ACHN (cell line): ENCODE measurements around the gene SGSH.
"Not testable (repeated sequence)": the region's sequence is repeated elsewhere in the genome, so short reads cannot be mapped to it uniquely, and the experiment has no call there.

Experiments
- DNase-seq: peaks from one replicate; pipeline ENCODE4 v3.0.0-alpha.2; 2015
- in situ Hi-C: cut with HindIII; loops from 2 replicates; pipeline ENCODE4 v1.10.0; 2017; ENCODE audit warnings: low sequenced_read_pairs, low pct_ligation_motif_present, low pct_unique_long_range_greater_than_20kb

Gene SGSH

DNA sequence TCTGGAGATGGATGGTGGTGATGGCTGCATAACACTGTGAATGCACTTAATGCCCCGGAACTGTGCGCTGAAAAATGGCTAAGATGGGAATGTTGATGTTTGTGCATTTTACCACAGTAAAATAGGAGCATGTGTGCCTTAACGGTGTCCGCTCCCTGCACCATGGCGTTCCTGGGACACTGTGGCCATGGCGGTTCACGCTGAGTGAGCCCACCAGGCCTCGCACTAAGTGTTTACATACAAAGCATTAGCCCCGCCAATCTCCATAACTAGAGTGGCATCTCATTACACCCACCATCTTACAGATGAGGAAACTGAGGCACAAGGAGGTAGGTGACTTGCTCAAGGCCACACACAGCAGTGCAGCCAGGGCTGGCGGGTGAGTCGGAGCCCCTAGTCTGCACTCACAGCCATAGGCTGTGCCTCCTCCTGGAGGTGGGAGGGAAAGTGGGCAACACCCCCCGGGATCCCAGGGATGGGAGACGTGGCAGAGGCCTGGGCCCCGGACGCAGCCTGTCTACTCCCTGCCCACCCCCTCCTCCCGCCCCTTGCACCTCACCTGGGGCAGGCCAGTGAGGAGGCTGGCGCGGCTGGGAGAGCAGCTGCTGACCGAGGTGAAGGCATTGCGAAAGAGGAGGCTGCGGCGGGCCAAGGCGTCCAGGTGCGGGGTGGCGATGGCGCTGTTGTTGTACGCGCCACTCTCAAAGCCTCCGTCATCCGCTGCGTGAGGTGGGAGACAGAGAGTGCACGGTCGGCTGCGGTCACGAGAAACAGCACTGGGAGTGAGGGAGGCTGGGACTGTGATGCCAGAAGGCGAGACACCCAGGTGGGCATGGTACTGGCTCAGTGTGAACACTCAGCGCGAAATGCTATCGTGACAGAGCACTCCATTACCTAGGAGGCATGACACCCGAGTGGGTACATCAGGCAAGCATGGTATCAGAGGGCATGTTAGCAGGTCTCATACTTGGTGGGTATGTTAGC is 3.4 kb downstream of the SGSH start:
- DNase-seq, result no peak
- in situ Hi-C loops, result no loop called here

DNA sequence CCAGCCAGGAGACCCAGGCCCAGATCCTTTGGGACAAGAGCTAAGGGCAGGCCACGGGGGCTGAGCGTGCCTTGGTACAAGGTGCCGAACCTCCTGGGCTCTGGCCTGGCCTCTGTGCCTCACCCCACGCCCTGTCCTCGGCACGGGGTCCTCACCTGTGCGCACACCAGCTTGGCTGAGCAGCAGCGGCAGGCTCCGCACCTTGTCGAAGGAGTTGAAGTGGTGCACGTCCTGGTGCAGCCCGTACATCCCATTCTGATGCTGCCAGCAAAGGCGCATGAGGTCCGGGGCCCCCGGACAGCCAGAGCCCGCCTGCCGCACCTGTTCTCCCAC is 5.3 kb downstream of the SGSH start:
- in situ Hi-C loops, result no loop called here
- no peak for DNase-seq

DNA sequence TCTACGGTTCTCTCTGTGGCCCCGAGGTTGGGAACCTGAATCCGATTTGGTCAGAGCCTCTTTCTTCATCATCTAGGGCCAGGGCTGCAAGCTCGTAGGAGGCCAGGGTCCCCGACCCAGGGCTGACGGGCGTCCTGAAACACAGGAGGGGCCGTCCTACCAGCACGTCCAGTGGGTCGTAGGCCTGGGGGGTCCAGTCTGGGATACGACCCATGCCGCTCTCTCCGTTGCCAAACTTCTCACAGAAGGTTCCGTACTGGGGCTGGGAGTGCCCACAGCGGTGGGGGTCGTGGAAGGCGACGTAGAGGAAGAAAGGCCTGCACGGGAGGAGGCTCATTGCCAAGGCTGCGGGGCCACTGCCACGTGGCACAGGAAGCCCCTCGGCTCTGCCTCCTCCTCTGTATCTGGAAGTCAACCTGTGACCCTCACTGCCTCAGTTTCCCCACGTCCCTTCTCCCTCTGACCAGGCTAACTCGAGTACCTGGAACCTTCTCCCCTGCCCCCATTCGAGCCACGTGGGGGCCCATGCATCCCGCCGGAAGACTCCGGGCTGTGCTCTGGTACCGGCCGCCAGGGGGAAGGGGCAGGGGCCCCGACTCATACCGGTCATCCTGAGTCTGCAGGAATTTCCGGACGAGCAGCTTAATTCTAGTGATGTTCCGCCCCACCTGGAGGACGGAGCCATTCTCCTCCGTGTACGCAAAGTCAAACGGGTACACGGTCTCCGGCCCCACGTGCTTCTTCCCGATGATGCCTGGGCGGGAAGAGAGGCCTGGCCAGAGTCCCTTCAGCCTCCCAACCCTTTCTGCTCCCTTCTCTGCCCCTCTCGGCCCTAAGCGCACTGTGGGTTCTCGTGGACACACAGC is 5.9 kb downstream of the SGSH start:
- no peak for DNase-seq
- in situ Hi-C loops, result no loop called here

DNA sequence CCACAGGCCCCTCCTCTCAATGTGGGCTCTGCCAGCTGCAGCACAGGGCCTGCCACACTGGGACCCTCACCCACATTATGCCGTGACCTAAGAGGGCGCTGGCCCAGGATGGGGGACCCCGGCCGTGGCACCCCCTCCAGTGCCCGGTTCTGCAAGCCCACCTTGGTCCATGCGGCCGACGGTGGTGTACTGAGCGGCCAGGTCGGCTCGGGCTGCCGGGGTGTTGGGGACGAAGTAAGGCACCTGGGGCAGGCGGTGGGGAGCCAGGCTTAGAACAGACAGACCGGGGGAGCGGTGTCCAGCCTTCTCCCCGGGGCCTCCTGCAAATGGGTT is 6.5 kb downstream of the SGSH start:
- DNase-seq, result no peak
- in situ Hi-C loops, result no loop called here

DNA sequence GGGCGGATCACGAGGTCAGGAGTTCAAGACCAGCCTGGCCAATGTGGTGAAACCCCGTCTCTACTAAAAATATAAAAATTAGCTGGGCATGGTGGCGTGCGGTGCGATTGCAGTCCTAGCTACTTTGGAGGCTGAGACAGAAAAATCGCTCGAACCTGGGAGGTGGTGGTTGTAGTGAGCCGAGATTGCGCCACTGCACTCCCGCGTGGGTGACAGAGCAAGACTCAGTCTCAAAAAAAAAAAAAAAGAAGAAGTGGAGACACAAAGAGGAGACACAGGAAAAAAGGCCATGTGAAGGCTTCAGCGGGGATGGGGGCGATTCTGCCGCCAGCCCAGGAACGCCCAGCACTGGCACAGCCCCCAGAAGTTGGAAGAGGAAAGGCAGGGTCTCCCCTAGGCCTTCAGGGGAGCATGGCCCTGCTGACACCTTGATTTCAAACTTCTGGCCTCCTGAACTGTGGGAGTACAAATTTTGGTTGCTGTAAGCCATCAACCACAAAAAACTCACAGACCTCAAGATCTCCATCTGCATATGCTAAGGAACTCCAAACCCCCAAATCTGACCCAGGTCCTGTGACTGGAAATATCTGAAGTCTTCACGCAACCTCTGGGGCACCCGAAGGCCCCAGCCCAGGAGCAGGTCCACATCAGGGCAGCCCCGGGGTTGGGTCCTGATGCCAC is 7.0 kb downstream of the SGSH start:
- in situ Hi-C loops, result no loop called here
- no peak for DNase-seq

DNA sequence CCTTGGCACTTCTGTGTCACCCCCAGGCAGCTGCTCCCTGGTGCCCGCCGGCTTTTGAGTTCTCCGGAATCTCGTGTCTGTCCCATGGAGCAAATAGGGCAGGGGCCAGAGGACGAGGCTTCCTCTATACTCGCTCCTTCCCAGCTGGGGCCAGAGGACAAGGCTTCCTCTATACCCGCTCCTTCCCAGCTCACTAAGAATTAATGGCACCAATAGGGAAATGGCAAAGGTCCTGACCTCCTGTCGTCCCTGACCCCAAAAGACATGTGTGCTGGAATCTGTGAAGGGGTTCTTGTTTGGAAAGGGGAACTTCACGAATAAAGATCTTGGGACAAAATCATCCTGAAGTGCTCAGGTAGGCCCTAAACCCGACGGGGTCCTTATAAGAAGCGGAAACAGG is 7.6 kb downstream of the SGSH start:
- no peak for DNase-seq
- in situ Hi-C loops, result no loop called here

DNA sequence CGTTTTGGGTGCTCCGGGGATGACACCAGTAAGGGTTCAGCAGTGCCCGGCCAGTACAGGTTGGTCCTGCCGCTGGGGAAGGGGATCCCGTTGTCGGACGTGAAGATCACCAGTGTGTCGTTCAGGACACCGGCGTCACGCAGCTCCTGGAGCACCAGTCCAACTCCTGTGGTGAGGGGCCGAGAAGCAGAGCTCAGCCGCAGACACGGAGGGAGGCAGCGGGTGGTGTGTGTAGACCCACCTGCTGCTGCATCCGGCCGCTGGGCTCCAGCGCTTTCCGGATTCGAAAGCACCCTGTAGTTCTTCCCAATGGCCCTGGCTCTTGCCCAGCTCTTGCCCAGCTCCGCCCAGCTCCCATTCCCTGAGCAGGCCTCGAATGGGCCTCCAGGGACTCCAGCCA is 8.0 kb downstream of the SGSH start:
- in situ Hi-C loops, result no loop called here
- DNase-seq, result no peak

DNA sequence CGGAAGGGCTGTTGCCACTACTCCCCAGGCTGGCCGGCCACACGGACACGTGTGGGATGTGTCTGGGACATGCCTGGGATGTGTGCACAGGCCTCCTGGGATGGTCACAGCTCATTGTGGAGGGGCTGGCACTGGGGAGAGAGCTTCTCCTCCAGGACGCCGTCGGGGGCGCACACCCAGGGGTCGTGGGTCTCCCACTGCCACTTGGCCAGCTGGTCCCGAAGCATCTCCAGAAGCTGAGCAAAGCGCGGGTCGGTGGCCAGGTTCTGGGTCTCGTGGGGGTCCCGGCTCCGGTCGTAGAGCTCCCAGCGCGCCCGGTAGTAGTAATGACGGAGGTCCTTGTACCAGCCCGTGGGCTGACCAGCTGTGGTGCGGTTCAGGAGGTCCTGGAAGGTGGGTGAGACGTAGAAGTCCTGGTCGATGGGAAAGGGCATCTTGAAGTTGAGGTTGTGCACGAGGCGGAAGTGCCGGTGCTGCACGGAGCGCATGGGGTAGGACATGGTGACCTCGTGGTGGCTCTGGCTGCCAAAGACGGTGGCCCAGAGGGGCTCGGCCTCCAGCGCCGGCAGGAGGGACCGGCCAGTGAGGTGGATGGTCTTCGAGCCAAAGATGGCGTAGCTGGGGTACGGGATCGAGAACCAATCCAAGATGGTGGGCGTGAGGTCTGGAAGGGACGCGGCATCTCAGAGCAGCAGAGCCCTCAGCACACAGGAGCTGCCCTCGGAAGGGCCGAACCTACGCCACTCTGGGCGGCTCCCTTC is 9.6 kb downstream of the SGSH start:
- in situ Hi-C loops, result no loop called here
- DNase-seq, result no peak

DNA sequence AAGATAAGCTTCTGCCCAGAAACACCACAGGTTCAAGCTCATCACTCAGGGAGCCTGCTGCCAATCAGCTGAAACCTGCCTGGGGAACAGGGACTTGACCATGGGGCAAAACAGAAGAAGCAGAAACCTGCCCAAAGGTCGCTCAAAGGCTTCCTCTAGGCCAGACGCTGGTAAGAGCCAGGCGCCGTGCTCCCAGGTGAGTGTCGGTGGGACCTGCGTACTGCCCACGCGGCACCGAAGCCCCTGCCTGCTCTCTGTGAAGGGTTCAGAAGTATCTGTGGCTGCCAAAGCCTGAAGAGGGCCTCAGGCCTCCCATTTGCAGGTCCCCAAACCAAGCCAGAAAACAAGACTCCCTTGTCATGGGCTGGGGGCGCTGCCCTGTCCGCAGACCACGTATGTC is 10.4 kb downstream of the SGSH start:
- no peak for DNase-seq

DNA sequence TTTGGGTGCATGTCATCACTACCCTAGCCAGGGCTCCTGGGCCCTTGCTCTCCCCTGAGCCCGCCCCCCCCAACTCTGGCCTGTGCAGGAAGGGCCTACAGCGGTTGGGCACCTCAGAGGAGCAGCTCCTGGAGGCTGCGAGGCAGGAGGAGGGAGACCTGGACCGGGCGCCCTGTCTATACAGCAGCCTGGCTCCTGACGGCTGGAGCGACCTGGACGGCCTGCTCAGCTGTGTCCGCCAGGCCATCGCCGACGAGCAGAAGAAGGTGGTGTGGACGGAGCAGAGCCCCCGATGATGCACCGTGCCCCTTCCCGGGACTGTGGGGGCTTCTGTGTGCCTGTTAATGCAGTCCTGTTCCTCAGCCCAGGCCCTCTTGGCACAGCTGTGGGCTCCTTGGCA is 12.1 kb downstream of the SGSH start:
- in situ Hi-C loops, result no loop called here
- DNase-seq, result no peak

More for the DNA sequence above, 10.4 kb downstream of the SGSH start:
- in situ Hi-C loops, result no loop called here

DNA sequence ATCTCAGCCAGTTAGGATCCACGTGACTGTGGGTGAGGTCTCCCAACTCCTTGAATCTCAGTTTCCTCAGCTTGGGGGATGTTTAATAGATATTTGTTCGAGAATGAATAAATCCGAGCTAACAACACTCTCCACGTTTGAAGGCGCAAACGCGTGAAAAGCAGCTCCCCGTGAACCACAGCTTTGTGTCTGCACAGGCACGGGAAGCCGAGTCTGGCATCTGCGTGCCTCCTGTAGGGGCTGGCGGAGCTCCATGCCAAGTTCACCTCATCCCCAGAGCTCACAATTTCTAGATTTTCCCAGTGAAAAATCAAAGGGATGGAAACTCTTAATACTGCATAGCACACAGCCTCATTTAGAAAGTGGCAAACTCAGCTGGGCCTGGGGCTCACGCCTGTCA is 14.3 kb downstream of the SGSH start:
- in situ Hi-C loops, result no loop called here
- no peak for DNase-seq

DNA sequence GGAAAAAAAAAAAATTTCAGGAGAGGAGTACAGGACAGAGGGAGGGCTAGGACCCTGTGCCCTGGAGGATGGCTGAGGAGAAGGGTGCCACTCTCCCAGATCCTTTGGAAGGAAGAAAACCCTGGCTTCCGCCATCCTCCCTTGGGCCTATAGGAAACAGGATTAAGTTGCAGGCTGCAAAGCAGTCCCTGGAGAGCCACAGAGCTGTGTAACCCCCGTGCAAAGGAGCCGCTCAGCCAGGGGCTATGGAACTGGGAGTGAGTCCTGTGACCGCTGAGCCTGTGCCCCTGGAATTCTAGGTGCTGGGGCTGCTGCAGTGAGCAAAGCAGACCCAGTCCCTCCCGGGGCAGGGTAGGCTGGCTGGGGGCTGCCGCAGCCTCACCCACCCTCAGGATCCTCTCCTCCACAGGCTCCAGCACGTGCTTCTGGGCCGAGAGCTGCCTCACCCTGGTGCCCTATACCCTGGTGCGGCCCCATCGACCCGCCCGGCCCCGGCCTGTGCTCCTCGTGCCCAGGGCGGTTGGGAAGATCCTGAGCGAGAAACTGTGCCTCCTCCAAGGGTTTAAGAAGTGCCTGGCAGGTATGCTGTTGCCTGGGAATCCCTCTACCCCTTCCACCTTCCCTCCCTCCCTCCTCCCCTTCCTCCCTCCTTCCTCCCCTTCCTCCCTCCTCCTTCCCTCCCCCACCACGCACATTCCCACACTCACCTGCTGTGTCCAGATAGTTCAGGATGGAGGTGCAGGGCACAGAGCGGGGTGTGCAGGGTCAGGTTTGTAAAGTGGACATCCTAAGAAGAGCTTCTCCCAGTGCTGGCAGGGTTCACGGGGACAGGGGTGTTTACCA is 15.3 kb downstream of the SGSH start:
- in situ Hi-C loops, result no loop called here
- no peak for DNase-seq

DNA sequence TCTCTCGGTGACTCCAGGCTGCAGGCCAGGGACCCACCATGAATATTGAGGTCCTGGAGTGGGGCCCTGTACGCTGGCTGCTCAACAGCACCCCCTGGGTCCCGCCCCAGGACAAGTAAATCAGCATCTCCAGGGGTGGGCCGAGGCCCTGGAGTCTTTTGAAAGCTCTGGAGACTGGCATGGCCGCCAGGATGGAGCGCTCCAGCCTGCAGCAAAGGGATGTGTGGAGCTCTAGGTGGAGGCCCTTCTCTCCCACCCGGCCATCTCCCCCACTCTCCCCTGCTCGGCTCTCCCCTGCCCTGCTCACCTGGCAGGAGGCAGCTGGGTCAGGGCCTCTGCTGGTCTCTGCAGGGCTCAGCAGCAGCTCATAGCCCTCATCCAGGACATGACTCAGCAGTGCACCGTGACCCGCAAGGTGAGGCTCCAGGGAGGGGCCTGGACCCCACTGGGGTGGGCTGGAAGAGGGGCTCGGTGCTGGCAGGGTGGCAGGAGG is 16.6 kb downstream of the SGSH start:
- DNase-seq, result no peak
- in situ Hi-C loops, result no loop called here

DNA sequence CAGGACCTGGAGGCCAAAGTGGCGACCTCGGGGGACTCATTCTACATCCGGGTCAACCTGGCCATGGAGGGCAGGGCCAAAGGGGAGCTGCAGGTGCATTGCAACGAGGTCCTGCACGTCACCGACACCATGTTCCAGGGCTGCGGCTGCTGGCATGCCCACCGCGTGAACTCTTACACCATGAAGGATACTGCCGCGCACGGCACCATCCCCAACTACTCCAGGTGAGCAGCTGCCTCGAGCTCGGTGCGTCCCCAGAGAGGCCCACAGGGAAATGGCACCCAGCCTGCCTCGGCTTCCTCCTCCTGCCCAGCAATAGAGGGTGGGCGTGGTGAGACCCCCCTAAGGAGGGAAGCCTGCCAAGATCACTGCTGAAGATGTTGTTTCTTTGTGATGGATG is 17.9 kb downstream of the SGSH start:
- in situ Hi-C loops, result no loop called here
- no peak for DNase-seq

DNA sequence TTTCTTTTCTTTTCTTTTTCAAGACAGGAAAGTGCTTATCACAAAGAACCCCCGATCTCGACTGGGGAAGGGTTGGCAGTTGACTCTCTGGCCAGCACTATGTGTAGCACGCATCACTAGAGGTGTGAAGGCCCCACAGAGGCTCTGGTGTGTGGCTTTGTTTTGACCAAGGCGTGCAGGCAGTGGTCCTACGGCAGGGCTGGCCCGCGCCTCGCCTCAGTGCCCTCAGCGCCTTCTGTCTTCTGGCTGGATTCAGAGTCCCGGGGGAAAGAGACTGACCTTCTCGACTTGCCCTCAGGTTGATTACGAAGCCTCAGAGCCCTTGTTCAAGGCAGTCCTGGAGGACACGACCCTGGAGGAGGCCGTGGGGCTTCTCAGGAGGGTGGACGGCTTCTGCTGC is 18.7 kb downstream of the SGSH start:
- in situ Hi-C loops, result no loop called here

DNA sequence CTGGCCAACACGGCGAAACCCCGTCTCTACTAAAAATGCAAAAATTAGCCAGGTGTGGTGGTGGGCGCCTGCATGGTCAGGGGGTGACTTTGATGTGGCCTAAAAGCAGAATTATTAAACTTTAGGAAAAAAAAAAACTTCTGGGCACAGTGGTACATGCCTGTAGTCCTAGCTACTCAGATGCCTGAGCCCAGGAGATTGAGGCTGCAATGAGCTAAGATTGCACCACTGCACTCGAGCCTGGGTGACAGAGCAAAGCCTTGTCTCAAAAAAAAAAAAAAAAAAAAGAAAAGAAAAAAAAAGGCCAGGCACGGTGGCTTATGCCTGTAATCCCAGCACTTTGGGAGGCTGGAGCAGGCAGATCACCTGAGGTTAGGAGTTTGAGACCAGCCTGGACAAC is 20.8 kb downstream of the SGSH start:
- DNase-seq, in situ Hi-C loops: not testable (repeated sequence)

More for the DNA sequence above, 18.7 kb downstream of the SGSH start:
- no peak for DNase-seq

DNA sequence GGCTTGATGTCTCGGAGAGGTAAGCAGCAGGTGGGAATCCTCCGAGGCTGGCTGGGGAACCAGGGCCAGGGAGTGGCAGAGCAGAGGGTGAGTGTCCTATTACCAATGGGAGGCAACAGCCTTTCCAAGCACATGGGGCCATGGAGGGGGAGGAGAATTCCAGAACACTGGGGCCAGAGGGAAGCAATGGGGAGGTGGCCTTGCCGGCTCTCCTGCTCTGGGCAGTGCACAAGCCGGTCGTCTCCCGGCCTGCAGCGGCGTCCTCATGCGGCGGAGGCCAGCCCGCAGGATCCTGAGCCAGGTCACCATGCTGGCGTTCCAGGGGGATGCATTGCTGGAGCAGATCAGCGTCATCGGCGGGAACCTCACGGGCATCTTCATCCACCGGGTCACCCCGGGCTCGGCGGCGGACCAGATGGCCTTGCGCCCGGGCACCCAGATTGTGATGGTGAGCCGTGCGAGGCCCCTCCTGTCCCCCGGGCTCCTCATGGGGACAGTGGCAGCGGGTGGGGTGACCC is 21.9 kb downstream of the SGSH start:
- DNase-seq, result no peak
- in situ Hi-C loops, result no loop called here
